ENCODE measurements around the gene PAK1. TPM values are rescaled to one million over a fixed set of nuclear protein-coding genes. Genes with fewer than 3 reads are reported as not detected.

Gene PAK1
- total RNA-seq, 1 donor from 2014 or later, result 83.2 TPM

DNA sequence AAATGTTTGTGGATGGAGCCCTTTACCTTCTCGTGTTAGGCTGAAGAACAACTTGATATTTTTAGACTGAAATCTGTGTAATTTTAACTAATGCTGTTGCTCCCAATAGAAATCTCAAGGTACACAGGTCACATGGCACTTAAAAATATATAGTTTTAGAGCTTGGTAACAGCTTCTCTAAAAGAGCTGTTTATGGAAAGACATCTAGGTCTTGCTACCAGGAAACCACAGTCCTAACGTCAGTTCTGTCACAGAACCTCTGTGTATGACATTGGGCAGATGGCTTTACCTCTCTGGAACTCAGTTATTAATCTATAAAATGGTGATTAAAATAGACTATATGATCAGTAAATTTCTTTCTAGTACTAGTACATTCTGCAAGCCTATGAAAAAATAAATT, 35.4 kb downstream of the PAK1 start:
- H3K36me3 Mint-ChIP-seq, result no peaks in the 10 kb centered on the region
- no peaks in the 10 kb centered on the region for H3K9me3 Mint-ChIP-seq
- H3K4me1 Mint-ChIP-seq, result no peaks in the 10 kb centered on the region
- DNase-seq (ENCODE audit: low spot score in 2 of 2, unreplicated experiment in 2 of 2), result no peak
- H3K4me3 Mint-ChIP-seq, result no peak overlapping the region
- TF ChIP-seq, protein P1, sequence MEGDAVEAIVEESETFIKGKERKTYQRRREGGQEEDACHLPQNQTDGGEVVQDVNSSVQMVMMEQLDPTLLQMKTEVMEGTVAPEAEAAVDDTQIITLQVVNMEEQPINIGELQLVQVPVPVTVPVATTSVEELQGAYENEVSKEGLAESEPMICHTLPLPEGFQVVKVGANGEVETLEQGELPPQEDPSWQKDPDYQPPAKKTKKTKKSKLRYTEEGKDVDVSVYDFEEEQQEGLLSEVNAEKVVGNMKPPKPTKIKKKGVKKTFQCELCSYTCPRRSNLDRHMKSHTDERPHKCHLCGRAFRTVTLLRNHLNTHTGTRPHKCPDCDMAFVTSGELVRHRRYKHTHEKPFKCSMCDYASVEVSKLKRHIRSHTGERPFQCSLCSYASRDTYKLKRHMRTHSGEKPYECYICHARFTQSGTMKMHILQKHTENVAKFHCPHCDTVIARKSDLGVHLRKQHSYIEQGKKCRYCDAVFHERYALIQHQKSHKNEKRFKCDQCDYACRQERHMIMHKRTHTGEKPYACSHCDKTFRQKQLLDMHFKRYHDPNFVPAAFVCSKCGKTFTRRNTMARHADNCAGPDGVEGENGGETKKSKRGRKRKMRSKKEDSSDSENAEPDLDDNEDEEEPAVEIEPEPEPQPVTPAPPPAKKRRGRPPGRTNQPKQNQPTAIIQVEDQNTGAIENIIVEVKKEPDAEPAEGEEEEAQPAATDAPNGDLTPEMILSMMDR (IDR thresholded peaks at IDR 0.05; ENCODE audit: unreplicated experiment), result no peak
- H3K27me3 Mint-ChIP-seq (ENCODE audit: low read depth), result no peaks in the 10 kb centered on the region
- H3K27ac Mint-ChIP-seq, result no peak overlapping the region

DNA sequence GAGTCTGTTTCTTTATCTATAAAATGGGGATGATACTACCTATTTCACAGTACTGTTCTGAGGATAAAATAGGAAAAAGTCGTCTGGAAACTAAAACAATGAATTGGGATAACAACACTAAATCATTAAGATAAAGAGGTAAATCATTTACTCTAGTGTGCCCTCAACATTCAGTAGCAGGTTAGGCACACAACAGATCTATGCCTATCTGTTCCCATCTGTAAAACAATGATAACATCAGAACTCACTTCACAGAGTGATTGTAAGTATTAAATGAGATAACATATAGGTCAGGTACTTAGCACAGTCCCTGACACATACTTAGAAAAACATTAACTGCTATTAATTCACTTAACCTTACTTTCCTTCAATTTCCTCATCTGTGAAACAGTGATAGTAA, 36.9 kb downstream of the PAK1 start:
- Mint-ChIP-seq H3K27me3 (ENCODE audit: low read depth) (no peaks in the 10 kb centered on the region), H3K4me1 (no peaks in the 10 kb centered on the region), H3K27ac (no peak overlapping the region), H3K36me3 (no peaks in the 10 kb centered on the region), H3K4me3 (no peak overlapping the region), H3K9me3 (no peaks in the 10 kb centered on the region)
- no peak for DNase-seq (ENCODE audit: low spot score in 2 of 2, unreplicated experiment in 2 of 2)
- TF ChIP-seq, protein P1 (IDR thresholded peaks at IDR 0.05; ENCODE audit: unreplicated experiment), result no peak

DNA sequence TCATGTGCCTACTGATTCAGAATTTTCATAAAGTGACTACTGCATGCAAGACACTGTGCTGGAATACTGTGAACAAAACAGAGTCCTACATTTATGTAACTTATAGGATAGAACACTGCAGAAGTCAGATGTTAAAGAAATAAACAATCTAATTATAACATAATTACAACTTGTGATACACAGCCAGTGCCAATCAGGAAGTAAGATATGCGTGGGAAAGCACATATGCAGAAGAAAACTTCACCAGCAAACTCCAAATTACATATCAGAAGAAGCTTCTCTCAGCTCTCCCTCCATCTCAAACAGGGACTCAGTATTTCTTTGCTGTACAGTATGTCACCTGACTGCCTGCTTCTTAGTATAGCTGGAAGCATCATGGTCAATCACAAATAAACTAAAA, 37.4 kb downstream of the PAK1 start:
- TF ChIP-seq, protein P1 (IDR thresholded peaks at IDR 0.05; ENCODE audit: unreplicated experiment), result no peak
- H3K9me3 Mint-ChIP-seq, result no peaks in the 10 kb centered on the region
- no peak overlapping the region for H3K4me3 Mint-ChIP-seq
- H3K27me3 Mint-ChIP-seq (ENCODE audit: low read depth), result no peaks in the 10 kb centered on the region
- DNase-seq (ENCODE audit: low spot score in 2 of 2, unreplicated experiment in 2 of 2), result no peak
- H3K36me3 Mint-ChIP-seq, result no peaks in the 10 kb centered on the region
- no peaks in the 10 kb centered on the region for H3K4me1 Mint-ChIP-seq
- H3K27ac Mint-ChIP-seq, result no peak overlapping the region

DNA sequence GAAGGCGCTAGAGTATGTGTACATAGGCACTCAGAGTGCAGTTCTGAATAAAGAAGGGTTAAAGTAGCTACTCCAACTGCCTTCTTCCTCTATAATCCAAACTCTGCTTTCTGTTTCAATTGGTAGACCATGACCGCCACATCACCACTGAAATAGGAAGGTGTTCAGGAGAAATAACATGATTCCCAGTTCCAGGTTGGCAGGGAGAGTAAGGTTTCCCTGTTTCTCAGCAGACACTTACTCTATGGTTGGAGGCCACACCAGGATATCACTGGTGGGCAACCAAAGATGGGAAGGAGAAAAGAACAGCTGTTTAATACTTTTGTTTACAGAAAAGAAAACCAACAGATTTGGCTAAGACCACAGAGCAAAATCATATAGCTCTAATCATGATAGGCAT, 37.9 kb downstream of the PAK1 start:
- Mint-ChIP-seq H3K27ac (no peak overlapping the region), H3K4me1 (no peaks in the 10 kb centered on the region), H3K4me3 (no peak overlapping the region)

DNA sequence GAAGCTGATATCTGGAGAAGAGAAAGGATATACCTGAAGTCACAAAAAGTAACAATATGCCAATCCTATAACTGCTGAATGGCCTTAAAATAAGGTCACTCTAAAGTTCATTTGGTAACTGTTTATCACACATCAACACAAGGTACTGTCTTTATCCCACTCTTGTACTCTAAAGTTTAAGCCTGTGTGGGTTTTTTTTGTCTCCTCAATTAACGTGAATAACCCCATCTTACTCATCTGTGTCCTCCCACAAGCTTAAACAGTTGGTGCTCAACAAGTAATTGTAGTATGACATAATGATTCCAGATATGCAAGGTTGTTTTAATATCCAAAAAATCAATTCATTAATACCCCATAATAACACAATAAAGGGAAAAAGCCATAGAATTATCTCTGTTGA, 42.1 kb downstream of the PAK1 start:
- Mint-ChIP-seq H3K36me3 (no peaks in the 10 kb centered on the region), H3K4me1 (no peaks in the 10 kb centered on the region), H3K27me3 (ENCODE audit: low read depth) (no peaks in the 10 kb centered on the region), H3K9me3 (no peaks in the 10 kb centered on the region), H3K27ac (no peak overlapping the region), H3K4me3 (no peak overlapping the region)
- TF ChIP-seq, protein P1 (IDR thresholded peaks at IDR 0.05; ENCODE audit: unreplicated experiment), result no peak
- no peak for DNase-seq (ENCODE audit: low spot score in 2 of 2, unreplicated experiment in 2 of 2)

More for the DNA sequence above, 37.9 kb downstream of the PAK1 start:
- Mint-ChIP-seq H3K9me3 (no peaks in the 10 kb centered on the region), H3K36me3 (no peaks in the 10 kb centered on the region), H3K27me3 (ENCODE audit: low read depth) (no peaks in the 10 kb centered on the region)
- no peak for DNase-seq (ENCODE audit: low spot score in 2 of 2, unreplicated experiment in 2 of 2)
- TF ChIP-seq, protein P1 (IDR thresholded peaks at IDR 0.05; ENCODE audit: unreplicated experiment), result no peak

DNA sequence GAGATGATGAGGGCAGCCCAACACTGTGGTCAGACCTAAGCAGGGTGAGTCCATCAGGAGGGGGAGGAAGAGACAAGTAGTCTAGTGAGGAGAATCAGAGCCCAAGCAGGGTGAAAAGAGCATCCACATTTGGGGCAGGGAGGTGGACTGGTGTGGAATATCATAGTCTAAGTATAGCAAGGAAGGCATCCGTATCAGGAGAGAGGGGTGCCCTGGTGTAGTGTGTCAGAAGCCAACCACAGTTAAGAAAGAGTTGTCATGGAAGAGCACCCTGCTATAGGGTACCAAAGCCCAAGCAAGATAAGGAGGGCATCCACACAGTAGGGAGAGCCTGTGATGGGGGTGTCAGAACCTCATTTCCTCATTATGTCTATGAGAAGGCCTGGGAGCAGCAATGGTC, 45.3 kb downstream of the PAK1 start:
- TF ChIP-seq, protein P1 (IDR thresholded peaks at IDR 0.05; ENCODE audit: unreplicated experiment), result no peak
- no peaks in the 10 kb centered on the region for H3K27me3 Mint-ChIP-seq (ENCODE audit: low read depth)
- no peak overlapping the region for H3K4me3 Mint-ChIP-seq
- H3K27ac Mint-ChIP-seq, result no peak overlapping the region
- no peak for DNase-seq (ENCODE audit: low spot score in 2 of 2, unreplicated experiment in 2 of 2)
- no peaks in the 10 kb centered on the region for H3K36me3 Mint-ChIP-seq
- H3K4me1 Mint-ChIP-seq, result peaks cover 2% of the 10 kb centered on the region
- no peaks in the 10 kb centered on the region for H3K9me3 Mint-ChIP-seq

Measured in mesothelial cell of epicardium (in vitro differentiated cells).